Breast epithelium (tissue), 3 donors: ENCODE results near the gene SMCO4.

ENCODE experiments used
- CTCF ChIP-seq, 3 donors: fragments of 450-650 bp; IDR thresholded peaks; one replicate each; pipeline ENCODE4 v1.5.1; 2016 to 2017; ENCODE audit warnings: antibody characterized with exemption in 3 of 3, mild to moderate bottlenecking in 3 of 3, moderate library complexity in 3 of 3
- POLR2A ChIP-seq: fragments of 450-650 bp; IDR thresholded peaks from one replicate; pipeline ENCODE4 v1.6.1; 2016; ENCODE audit warnings: antibody characterized with exemption, mild to moderate bottlenecking, moderate library complexity

- TF ChIP-seq POLR2A (no peak), CTCF (IDR thresholded peaks at IDR 0.05) (no peak)
Observed at GRCh38 chr11:93513772-93514171, 29.4 kb downstream of the SMCO4 start.
